SH-SY5Y (cell line): ENCODE measurements around the gene WDR55.

Experiments
- GATA2 ChIP-seq: IDR thresholded peaks from 2 replicates; pipeline ENCODE4 v1.6.1; 2011; ENCODE audit warnings: mild to moderate bottlenecking, low read depth, low read length
- GATA3 ChIP-seq: IDR thresholded peaks from 2 replicates; pipeline ENCODE4 v1.6.1; 2011; ENCODE audit warnings: low read depth, mild to moderate bottlenecking, low read length, moderate library complexity

- TF ChIP-seq GATA2, result no peak
- no peak for TF ChIP-seq GATA3
Observed at GRCh38 chr5:140707812-140708211, 43.1 kb downstream of the WDR55 start.
